Ectodermal cell (in vitro differentiated cells): ENCODE measurements around the gene ABCD1.
"Not testable (repeated sequence)": the region's sequence is repeated elsewhere in the genome, so short reads cannot be mapped to it uniquely, and the experiment has no call there.

ENCODE experiments used
- H3K27ac ChIP-seq: 2 replicates; pipeline ENCODE4 v1.7.0; 2013; ENCODE audit warnings: mild to moderate bottlenecking, low read depth, low read length; ENCODE audit not compliant: insufficient read depth, poor library complexity, severe bottlenecking
- H3K27me3 ChIP-seq: 2 replicates; pipeline ENCODE4 v1.7.0; 2013; ENCODE audit warnings: mild to moderate bottlenecking, low read length; ENCODE audit not compliant: insufficient read depth, control insufficient read depth, poor library complexity, severe bottlenecking
- H3K36me3 ChIP-seq: one replicate; pipeline ENCODE4 v1.7.0; 2013; ENCODE audit warnings: low read length; ENCODE audit not compliant: control insufficient read depth, insufficient read depth
- H3K4me1 ChIP-seq: one replicate; pipeline ENCODE4 v1.7.0; 2013; ENCODE audit warnings: low read length; ENCODE audit not compliant: control insufficient read depth, insufficient read depth
- H3K4me3 ChIP-seq: 2 replicates; pipeline ENCODE4 v1.7.0; 2013; ENCODE audit warnings: low read depth, low read length, control low read depth; ENCODE audit not compliant: insufficient read depth
- H3K9me3 ChIP-seq: 2 replicates; pipeline ENCODE4 v1.7.0; 2013; ENCODE audit warnings: mild to moderate bottlenecking, low read length, moderate library complexity; ENCODE audit not compliant: control insufficient read depth
- WGBS, 2 experiments: methylation state at CpG; one replicate each; pipeline ENCODE4 v1.1.7; 2013; ENCODE audit warnings: missing lambda C conversion rate in 2 of 2; 5-methylcytosine and 5-hydroxymethylcytosine counted together

ABCD1 gene

GRCh38 chrX:153694687-153695270, 29.9 kb upstream of the ABCD1 start:
- Histone ChIP-seq H3K4me1 (no peaks in the 10 kb centered on the region), H3K9me3 (no peaks in the 10 kb centered on the region), H3K4me3 (no peak overlapping the region), H3K27me3 (no peaks in the 10 kb centered on the region), H3K36me3 (no peaks in the 10 kb centered on the region), H3K27ac (no peak overlapping the region)
- WGBS, 2 experiments = 88 to 90% methylated on average over 23 of the region's 23 CpGs

- Histone ChIP-seq H3K9me3 (no peaks in the 10 kb centered on the region), H3K4me3 (no peak overlapping the region), H3K27ac (no peak overlapping the region), H3K36me3 (no peaks in the 10 kb centered on the region), H3K4me1 (no peaks in the 10 kb centered on the region), H3K27me3 (no peaks in the 10 kb centered on the region)
- 92 to 95% methylated on average over 14 of the region's 15 CpGs for WGBS, 2 experiments
These were observed 28.6 kb upstream of the ABCD1 start for GRCh38 chrX:153696100-153696499.

- H3K36me3 ChIP-seq = not testable (repeated sequence)
These were observed 28.1 kb upstream of the ABCD1 start for GRCh38 chrX:153696538-153696937.

GRCh38 chrX:153696986-153697722, 27.5 kb upstream of the ABCD1 start:
- not testable (repeated sequence) for H3K27ac ChIP-seq, H3K27me3 ChIP-seq, H3K4me3 ChIP-seq, H3K36me3 ChIP-seq, H3K4me1 ChIP-seq, H3K9me3 ChIP-seq
- 90 to 93% methylated on average over 16 of the region's 16 CpGs for WGBS, 2 experiments

More at GRCh38 chrX:153696538-153696937, 28.1 kb upstream of the ABCD1 start:
- H3K9me3 ChIP-seq, H3K4me1 ChIP-seq, H3K27ac ChIP-seq, H3K4me3 ChIP-seq, H3K27me3 ChIP-seq: not testable (repeated sequence)
- 87 to 90% methylated on average over 10 of the region's 10 CpGs for WGBS, 2 experiments

- WGBS, 2 experiments = 88 to 89% methylated on average over 11 to 13 of the region's 16 CpGs
- no peaks in the 10 kb centered on the region for H3K4me1 ChIP-seq
- no peaks in the 10 kb centered on the region for H3K9me3 ChIP-seq
- no peaks in the 10 kb centered on the region for H3K36me3 ChIP-seq
- H3K27ac ChIP-seq = no peak overlapping the region
- no peak overlapping the region for H3K4me3 ChIP-seq
- no peaks in the 10 kb centered on the region for H3K27me3 ChIP-seq
These were observed 26.5 kb upstream of the ABCD1 start for GRCh38 chrX:153697924-153698865.

GRCh38 chrX:153699210-153699783, 25.4 kb upstream of the ABCD1 start:
- WGBS, 2 experiments = 93 to 95% methylated on average over 13 to 14 of the region's 16 CpGs
- H3K4me1 ChIP-seq, H3K36me3 ChIP-seq, H3K9me3 ChIP-seq, H3K27me3 ChIP-seq, H3K27ac ChIP-seq, H3K4me3 ChIP-seq: not testable (repeated sequence)

GRCh38 chrX:153699784-153700371, 24.8 kb upstream of the ABCD1 start:
- not testable (repeated sequence) for H3K9me3 ChIP-seq, H3K4me1 ChIP-seq, H3K27me3 ChIP-seq, H3K27ac ChIP-seq, H3K36me3 ChIP-seq, H3K4me3 ChIP-seq
- WGBS, 2 experiments = 90 to 93% methylated on average over 18 of the region's 18 CpGs

GRCh38 chrX:153700376-153700945, 24.2 kb upstream of the ABCD1 start:
- no peaks in the 10 kb centered on the region for H3K36me3 ChIP-seq
- no peaks in the 10 kb centered on the region for H3K4me1 ChIP-seq
- H3K27me3 ChIP-seq = no peaks in the 10 kb centered on the region
- H3K9me3 ChIP-seq = no peaks in the 10 kb centered on the region
- no peak overlapping the region for H3K27ac ChIP-seq
- 90 to 93% methylated on average over 11 to 13 of the region's 15 CpGs for WGBS, 2 experiments
- H3K4me3 ChIP-seq = no peak overlapping the region

- Histone ChIP-seq H3K4me3 (no peak overlapping the region), H3K36me3 (no peaks in the 10 kb centered on the region), H3K4me1 (no peaks in the 10 kb centered on the region), H3K27ac (no peak overlapping the region), H3K27me3 (no peaks in the 10 kb centered on the region), H3K9me3 (no peaks in the 10 kb centered on the region)
- WGBS, 2 experiments = 92 to 100% methylated on average over 5 to 6 of the region's 6 CpGs
These were observed 23.7 kb upstream of the ABCD1 start for GRCh38 chrX:153700967-153701366.
